NCI-H2227 treated with DMSO at 0.1 percent for 48 hours (cell line): ENCODE results near the gene MTCP1.

ENCODE experiments used
- DNase-seq: peaks from one replicate; lab custom pipeline; 2025; lab: John Stamatoyannopoulos, UW

The MTCP1 gene, protein sequence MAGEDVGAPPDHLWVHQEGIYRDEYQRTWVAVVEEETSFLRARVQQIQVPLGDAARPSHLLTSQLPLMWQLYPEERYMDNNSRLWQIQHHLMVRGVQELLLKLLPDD

DNA sequence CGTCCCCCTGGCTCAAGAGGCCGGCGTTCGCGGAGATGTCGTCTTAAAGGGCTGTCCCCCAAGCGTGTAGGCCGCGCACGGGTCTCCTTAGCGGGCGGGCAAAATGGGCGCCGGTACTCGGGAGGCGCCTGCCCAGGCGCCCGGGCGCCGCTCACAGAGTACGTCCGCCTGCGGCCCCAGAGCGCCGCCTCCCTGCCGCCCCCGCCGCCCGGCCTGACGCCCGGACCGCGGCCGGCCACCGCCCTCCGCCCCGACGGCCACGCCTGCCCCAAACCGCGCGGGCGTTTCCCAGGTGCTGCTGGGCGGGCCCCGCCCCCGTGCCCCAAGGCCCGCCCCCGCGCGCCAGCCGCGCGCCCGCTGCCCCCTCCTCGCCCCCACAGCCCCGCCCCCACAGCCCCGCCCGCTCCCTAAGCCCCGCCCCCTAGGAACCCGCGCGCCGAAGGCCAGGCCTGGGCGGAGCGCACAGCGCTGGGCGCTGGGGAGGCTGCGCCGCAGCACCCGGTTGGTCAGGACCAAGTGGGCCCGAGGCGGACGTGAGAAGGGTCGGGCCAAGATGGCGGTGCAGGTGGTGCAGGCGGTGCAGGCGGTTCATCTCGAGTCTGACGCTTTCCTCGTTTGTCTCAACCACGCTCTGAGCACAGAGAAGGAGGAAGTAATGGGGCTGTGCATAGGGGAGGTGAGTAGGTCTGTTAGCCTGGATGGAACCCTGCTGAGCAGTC lies at the start of gene MTCP1, which contains the start of the genes BRCC3 and CMC4:
TSS of gene MTCP1 (minus strand) at position 162 of the 719 bp plus-strand sequence. CDS start 5,126 bp downstream, outside the sequence.
TSS of gene BRCC3 (plus strand) at position 534 of the 719 bp plus-strand sequence. CDS start at position 554, 20 bp downstream.
TSS of gene CMC4 (minus strand) at position 162 of the 719 bp plus-strand sequence. CDS start 7,113 bp downstream, outside the sequence.
- DNase-seq, result peak; percentile 81

DNA sequence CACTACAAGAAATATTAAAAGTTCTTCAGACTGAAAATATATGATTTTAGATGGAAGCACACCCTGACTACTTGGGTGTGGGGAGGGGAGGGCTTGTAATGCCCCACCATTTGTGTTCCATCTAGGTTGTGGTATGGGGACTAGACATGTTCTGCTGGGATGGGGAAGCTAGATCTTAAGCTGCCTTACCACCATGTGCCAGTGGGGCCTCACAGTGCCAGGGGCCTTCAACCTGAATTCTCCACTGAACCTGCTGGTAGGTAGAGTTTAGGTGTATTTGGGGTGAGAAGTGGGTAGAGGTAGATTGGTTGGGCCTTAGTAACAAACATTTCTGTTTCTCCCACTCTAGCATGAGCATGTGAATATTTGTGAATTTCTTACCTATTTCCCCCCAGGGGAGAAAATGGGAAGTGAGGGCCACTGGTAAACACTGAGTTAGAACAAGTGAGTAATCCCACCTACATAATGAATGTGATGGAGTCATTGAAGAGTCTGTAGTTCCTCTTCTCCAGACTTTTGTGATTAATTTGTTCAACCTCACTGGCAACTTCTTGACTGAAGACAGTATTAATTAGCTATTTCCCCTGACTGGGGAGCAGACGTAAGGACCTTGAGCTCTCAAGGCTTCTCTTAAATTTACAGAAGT lies 44.4 kb upstream of the MTCP1 start:
- no peak for DNase-seq

DNA sequence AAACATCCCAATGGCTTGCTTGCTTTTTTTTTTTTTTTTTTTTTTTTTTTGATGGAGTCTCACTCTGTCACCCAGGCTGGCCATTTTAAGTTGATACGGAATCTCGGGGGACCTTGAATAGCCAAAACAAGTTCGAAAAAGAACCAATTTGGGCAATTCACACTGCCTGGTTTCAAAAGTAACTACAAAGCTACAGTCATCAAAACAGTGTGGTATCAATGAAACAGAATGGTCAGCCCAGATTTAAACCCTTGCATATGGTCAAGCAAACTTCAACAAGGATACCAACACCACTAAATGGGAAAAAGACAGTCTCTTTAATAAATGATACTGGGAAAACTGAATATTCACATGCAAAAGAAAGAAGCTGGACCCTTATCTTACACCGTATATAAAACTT lies 42.2 kb upstream of the MTCP1 start:
- DNase-seq, result no peak

DNA sequence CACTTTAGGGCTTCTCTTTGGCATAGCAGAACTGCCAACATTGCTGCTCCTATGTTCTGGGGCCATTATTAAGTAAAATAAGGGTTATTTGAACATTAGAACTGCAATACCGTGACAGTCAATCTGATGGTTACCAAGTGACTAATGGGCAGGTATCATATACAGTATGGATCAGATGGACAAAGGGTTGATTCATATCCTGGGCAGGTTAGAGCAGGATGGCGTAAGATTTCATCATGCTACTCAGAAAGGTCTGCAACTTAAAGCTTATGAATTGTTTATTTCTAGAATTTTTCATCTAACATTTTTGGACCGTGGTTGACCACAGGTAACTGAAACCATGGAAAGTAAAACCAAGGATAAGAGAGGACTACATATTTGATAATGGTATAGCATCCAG lies 41.2 kb upstream of the MTCP1 start:
- DNase-seq, result no peak

DNA sequence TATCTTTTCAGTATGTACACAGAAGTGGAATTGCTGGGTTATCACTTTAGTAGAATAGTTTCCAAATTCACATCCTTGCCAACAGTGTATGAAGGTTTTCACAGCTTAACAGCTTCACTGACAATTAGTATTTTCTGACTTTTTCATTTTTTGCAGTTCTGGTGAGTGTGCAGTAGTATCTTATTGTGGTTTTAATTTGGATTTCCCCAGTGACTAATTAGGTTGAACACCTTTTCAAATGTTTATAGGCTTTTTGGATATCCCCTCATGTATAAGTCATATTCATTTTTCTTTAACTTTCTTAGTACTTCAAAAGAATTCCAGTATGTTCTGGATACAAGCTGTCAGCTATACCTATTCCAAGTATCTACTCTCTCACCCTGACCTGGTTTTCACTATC lies 37.5 kb upstream of the MTCP1 start:
- DNase-seq, result no peak

DNA sequence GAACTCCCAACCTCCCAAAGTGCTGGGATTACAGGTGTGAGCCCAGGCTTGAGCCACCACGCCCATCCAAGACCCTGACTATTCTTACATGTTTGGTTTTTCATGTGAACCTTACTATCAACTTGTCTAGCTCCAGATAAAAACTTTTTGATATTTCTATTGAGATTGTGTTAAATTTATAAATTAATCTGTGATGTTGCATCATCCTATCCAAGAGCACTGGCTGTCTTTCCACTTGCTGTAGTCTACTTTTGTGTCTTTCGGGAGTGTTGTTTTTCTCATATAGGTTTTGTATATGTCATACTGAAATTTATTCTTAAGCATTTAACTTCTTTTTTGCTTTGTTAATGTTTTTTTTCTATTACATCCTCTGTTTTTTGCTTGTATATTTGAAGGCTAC lies 35.0 kb upstream of the MTCP1 start:
- DNase-seq, result no peak

DNA sequence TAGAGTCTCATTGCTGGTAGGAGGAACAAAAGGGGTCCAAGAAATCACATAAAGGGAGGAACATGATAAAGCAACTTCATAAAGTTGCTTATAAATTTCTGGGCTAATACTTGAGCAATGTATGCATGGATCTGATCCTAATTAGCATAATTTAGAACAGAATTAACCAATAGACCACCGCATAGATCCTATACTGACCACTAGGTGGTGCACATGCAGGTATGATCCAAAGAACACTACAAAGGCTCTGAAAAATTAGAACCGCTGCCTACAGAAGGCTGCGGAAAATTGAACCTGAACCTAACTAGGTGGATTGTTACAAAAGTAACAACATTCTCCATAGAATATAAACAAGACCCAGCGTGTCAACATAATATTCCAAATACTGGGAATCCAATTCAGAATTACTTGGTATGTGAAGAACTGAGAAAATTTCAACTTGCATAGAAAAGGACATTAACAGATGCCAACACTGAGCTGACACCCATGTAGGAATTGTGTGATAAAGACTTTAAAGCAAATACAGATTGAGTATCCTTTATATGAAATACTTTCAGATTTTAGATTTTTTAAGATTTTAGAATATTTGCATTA lies 23.6 kb upstream of the MTCP1 start:
- peak; percentile 2 for DNase-seq

DNA sequence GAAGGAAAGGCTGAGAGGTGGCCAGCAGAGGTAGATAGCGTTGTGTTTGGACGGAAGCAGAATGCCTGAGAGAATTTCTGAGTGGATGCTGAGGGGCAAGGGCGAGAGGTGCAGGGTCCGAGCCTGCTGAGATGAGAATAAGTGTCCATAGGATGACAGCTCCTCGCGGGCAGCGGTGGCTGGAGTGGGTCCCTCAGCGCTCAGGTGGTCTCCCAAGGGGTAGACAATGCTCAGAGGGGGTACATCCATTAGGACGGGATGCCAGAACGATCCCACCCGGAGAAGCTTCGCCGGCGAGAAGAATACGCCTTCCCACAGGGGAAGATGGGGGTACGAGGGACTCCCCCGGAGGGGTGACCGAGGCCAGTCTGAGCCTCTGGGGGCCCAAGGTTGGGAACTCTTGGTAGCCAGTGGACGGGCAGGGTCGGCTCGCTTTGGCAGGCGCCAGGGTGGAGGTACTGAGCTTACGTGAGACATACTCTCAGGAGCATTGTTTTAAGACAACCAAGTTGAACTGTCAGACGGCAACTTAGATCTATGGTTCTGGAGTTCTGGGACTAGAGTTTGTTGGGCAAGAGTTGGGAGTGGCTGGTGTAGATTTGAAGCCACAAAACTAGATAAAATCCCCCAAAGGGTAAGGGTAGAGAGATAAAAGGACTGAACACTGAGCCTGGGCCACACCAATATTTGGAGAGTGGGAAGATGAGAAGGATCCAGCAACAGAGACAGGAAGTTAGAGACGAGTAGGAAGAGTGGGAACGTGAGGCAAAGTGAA lies 16.2 kb upstream of the MTCP1 start:
- DNase-seq, result no peak

DNA sequence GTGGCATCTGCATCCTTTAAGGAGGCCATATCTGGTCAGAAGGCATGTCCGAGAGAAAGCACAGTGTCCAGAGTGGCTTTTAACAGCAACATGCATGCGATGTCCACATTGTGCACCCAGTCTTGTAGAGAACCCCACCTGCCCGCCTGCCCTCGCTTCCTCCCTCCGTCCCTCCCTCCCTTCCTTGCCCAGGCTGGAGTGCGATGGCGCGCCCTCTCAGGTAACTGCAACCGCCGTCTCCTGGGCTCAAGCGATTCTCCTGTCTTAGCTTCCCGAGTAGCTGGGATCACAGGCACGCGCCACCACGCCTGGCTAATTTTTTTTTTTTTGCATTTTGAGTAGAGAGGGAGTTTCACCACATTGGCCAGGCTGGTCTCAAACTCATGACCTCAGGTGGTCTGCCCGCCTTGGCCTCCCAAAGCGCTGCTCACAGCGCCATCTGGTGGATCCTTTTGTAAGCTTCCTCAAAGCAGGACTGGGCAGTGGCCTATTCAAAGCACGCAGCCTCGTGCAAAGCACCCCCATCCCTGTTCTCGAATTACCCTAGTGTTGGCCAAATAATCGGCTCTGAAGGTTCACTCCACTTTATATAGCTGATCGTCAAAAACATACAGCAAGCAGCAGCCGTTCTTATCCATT lies 15.4 kb upstream of the MTCP1 start:
- no peak for DNase-seq

DNA sequence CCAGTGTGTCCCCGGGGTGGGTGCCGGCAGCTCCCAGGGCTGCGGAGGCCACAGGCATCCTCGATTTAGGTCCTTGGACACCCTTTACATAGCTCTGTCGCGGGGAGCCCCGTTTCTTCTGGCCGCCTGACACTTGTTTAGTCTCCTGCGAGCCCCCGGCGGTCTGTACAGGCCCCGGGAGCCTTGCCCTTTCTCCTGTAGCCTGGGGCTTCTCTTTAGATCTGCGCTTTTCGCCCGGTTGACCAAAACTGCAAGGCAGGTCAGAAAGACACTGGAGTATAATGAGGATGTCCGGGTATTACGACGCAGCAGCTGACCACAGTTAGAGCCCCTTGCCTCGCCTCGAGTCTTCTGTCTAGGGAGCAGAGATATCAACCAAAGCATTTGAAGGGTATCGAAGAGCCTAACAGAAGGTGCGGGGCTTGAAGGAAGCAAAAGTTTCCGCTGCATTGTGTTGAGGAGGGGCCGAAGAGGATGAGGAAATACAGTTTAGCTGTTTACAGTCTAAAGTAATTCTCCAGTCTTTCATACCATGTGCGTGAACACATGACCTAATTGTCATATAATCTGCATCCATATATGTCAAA lies 851 bp upstream of the MTCP1 start:
- no peak for DNase-seq

DNA sequence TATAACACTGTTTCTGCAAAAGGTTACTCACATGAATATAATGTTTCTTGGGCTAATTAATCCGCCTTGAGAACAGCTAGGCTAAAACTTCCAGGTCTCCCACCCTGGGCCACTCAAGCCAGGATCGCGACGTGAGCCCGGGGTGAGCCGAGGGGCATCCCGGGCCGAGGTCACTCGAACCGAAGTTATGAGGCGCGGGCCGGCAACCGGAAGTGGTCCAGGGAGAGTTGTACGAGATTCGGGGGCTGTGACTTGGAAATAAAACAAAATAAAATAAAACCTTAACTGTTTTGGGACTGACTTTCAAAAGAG lies 317 bp downstream of the MTCP1 start:
- DNase-seq, result no peak

DNA sequence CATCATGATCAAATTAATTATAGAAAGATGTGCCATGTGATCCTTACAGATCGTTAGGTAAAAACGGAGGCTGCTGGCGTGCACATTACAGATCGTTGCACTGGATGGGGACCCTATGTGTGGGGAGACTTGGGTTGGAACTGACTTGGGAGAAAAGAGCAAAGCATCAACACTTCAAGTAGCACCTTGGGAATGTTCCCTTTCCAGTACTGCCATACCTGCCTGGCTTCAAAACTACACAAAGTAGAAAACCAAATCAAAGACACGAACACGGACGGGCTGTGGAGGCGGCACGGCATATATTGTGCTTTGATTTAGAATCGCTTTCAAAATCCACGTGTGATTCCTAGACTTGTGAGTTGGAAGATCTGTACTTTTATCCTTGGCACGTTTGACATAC lies 898 bp downstream of the MTCP1 start:
- DNase-seq, result no peak

DNA sequence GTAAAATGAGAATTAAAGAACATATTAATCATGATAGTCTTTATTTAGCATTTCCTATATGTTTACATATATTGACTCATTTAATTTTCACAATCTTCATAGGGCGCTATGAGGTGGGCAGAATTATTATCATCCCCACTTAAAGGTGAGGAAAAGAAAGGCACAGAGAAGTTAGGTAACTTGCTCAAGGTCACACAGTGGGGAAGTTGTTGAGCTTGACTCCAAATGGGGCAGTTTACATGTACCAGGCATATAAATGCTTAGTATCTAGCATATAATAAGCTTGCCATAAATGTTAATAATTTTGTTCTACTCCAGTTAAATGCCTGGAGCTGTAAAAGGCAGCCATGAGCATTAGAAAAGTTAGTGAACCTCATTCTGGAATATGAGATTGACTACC lies 1.5 kb downstream of the MTCP1 start:
- DNase-seq, result no peak

DNA sequence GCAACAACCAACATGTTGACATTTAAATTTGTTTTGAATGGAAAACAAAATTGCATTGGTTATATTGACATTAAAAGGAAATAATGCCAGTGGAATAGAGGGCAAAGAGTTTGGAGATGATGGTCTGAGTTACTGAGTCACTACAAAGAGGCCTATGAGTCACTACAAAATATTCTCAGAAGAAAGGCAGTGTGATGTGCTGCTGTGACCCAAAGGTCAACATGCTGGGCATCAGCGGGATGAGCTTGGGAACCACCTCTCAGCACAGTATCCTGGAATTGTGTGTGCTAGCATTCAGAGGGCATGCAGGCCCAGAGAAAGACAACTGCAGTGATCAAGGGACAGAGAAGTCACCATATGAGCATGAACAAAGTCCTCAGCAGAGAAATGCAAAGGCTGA lies 2.8 kb downstream of the MTCP1 start:
- DNase-seq, result no peak

DNA sequence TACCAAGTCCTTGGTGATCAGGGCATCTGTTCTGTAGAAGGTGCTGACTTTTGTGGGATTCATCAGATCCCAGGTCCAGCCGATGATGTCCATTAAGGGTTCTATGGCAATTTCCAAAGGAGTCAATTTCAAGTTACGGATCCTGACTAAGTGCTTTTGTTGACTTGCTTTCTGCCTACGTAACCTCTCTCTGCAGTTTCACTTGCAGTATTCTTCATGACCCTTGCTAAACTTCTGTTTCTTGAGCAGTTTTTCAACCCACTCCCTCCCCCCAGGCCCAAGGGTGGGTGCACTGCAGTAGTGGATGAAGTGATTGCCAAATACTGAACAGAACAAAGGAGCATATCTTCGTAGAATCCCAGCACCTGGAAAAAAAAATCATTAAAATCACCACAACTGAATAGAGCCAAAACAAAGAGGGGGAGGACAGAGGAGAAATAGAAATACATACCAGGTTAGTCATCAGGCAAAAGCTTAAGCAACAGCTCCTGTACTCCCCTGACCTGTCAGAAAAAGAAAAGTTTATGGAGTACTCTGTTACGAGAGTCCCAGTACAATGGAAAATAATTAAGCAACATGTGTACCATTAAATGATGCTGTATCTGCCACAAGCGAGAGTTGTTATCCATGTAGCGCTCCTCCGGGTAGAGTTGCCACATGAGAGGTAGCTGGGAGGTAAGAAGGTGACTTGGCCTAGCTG lies 5.8 kb downstream of the MTCP1 start:
- no peak for DNase-seq

DNA sequence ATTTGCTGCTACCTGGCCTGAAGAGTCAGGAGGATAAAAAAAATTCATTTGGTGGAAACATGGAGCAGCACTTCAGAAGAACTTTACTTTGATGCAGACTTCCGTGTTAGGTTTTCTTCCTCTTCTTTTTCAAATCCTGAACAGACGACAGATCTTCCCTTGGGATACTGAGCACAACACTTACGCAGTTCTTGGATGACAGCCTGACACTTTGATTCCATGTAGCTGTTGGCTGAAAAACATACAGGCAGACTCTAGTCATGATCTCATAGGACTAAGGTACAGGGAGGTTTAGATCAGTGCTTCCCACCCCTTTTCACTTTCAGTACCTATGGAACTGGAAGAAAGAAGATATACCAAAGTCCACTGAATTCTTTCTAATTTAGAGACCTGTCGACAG lies 9.2 kb downstream of the MTCP1 start:
- DNase-seq, result no peak

DNA sequence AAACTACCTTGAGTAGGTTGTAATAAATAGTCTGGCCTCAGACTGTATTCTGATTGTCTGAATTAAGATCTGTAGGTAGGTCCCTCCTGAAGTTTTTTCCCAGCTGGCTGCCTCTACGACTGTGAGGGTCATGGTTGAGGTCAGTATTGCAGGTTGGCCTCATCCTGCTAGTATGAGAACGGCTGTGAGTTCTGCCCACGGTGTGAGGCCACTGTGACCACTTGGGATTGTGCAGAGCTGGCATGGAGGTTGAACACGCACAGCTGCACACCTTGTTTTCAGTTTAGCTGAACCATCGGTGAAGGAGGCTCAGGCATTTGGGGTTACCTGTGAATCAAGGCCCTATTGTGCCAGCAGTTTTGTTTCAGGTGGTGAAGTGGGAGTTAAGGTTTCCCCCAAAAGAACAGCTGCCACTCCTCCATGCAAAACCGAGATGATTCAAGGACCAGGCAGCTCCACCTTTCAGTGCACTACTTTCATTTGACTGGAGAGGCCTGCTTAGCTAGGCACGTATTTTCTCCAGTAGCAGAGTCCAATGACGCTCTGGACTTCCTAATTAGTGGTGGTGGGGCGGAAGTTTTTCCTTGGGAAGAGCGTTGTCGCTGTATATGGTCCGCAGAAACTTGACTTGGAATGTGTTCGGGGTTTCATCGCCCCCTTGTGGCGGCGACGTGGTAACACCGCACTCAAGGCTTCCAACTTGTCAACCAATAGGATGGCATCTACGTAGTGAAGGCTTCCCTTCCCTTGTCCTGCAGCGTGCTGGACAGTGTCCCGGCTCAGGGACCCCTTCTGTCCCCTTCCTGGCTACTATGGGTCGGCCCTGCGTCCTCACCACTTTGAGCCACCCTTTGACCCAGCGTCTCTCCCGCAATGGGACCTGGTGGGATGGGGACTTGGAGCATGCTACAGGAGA lies 13.8 kb downstream of the MTCP1 start:
- DNase-seq, result peak; percentile 54

DNA sequence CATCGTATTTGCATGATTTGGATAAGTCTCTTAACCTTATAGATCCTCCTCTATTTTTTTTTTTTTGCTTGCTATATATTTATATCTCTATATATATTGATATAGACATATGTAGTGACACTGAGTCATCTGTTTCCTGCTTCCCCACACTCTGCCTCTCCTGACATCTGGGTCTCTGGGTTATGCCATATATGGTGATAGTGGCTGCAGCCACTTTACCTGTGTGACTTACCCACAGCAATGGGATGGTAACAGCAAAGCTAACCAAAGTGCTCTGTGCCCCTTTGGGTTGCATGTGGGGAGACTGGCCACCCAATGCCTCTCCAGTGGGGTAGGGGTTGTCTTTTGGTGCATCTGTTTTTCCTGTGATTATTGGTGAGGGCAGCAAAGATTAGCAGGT lies 14.5 kb downstream of the MTCP1 start:
- DNase-seq, result no peak

DNA sequence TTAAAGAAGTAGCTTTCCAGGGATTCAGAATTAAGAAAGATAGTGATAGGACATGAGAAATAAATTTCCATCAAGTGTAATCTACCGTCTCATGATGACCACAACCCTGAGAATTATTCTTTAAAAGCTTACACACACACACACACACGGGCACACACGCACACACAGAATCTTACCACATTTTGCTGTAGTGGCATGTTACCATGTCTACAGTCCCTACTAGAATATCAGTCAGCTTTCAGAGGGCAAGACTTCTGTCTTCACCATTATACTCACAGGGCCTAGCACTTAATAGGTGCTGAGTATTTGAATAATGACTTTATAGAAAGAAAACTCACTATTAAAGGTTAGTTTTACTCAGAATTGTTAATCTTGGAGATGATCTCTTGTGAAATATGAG lies 15.4 kb downstream of the MTCP1 start:
- DNase-seq, result no peak

DNA sequence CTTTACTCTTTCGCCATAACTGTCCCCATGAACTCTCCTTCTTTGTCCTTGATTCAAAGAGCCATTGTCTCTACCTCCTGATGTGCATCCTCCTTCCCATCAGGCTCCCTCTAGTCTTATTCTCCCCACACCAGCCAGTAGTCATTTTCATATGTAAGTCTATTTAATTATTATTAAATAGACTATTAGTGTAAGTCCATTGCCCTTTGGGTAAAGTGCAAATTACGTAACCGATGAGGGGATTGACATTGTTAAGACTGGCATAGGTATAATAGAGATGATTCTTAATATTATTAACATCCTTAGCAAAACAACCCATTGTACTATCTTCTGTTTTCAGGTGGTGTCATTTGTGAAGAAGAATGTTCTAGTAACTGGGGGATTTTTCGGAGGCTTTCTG lies 16.7 kb downstream of the MTCP1 start:
- no peak for DNase-seq
